Endothelial cell of umbilical vein (primary cell): ENCODE results near the gene ZNF616.

Source experiments
- CTCF ChIP-seq, 2 donors: IDR thresholded peaks; 1 replicate in 1 of 2; 2 replicates in 1 of 2; pipeline ENCODE4 v1.5.1; 2011; ENCODE audit warnings: low read length in 2 of 2, mild to moderate bottlenecking in 2 of 2, moderate library complexity in 2 of 2, control low read depth in 1 of 2, inconsistent platforms in 1 of 2, low read depth in 1 of 2; ENCODE audit not compliant: insufficient read depth in 1 of 2; ENCODE audit errors: extremely low read depth in 1 of 2
- EZH2 ChIP-seq: IDR thresholded peaks from 2 replicates; pipeline ENCODE4 v1.6.1; 2012; ENCODE audit warnings: borderline replicate concordance, low read depth, mild to moderate bottlenecking, moderate library complexity, low read length, inconsistent platforms; ENCODE audit not compliant: severe bottlenecking
- JUN ChIP-seq: IDR thresholded peaks from 2 replicates; pipeline ENCODE4 v1.6.1; 2011; ENCODE audit warnings: borderline replicate concordance, low read depth; ENCODE audit not compliant: insufficient read length, insufficient read depth
- MAX ChIP-seq: IDR thresholded peaks from 2 replicates; pipeline ENCODE4 v1.6.1; 2011; ENCODE audit not compliant: insufficient read depth, insufficient read length
- MYC ChIP-seq: IDR thresholded peaks from one replicate; pipeline ENCODE4 v1.6.1; 2011; ENCODE audit warnings: mild to moderate bottlenecking, low read depth, low read length
- POLR2A ChIP-seq: IDR thresholded peaks from 2 replicates; pipeline ENCODE4 v1.6.1; 2012; ENCODE audit warnings: low read depth, mild to moderate bottlenecking, control low read depth, low read length
- POLR2AphosphoS5 ChIP-seq: IDR thresholded peaks from 2 replicates; pipeline ENCODE4 v1.6.1; 2012; ENCODE audit warnings: low read depth, mild to moderate bottlenecking, control low read depth, low read length, moderate library complexity; ENCODE audit not compliant: insufficient read depth

DNA sequence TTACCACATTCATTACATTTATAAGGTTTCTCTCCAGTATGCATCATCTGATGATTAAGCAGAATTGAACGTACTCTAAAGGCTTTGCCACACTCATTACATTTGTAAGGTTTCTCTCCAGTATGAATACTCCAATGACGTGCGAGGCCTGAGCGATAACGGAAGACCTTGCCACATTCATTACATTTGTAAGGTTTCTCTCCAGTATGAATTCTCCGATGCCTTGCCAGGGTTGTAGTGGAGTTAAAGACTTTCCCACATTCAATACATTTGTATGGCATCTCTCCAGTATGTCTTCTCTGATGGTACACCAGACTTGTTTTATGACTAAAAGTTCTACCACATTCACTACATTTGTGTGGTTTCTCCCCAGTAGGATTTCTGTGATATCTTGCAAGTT is 74.3 kb downstream of the ZNF616 start:
- no peak for TF ChIP-seq EZH2
- TF ChIP-seq CTCF (IDR thresholded peaks at IDR 0.05; ENCODE audit: extremely low read depth in 1 of 2, insufficient read depth in 1 of 2, low read depth in 1 of 2, low read length in 2 of 2) = no peak
- TF ChIP-seq POLR2AphosphoS5 = no peak
- TF ChIP-seq MYC = no peak
- no peak for TF ChIP-seq POLR2A
- no peak for TF ChIP-seq JUN
- TF ChIP-seq MAX = no peak
